ENCODE measurements around the gene ZFAND2B. TPM values are rescaled to one million over a fixed set of nuclear protein-coding genes. Genes with fewer than 3 reads are reported as not detected.

The ZFAND2B gene
- total RNA-seq, 1 donor from 2014 or later, result 52.6 TPM

GRCh38 chr2:219220652-219221402 lies 14.2 kb downstream of the ZFAND2B start:
- no peak for DNase-seq (ENCODE audit: low spot score)

DNA sequence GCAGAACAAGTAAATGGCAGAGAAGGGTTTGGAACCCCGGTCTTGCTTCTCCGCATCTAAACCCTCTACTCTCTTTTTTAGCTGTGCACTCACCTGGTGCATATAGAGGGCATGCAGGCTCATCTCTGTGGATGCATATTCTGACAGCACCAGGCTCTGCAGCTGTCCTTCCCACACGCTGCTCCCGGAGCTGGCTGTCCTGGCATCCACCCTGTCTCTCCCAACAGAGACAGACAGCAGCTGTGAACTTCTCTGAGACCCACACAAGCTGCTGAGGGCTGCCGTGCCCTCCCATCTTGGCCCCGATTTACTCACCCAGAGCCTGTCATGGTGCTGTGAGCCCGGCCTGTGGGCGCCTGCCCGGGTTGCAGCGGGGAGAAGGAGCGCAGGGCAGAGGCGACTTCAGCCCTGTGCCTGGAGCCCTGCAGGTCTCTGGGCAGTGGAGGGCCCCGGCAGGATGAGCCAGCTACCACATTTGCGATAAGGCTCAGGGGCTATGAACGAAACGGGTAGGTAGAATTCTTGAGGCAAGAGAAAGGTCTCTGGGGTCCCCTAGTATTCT lies 15.5 kb downstream of the ZFAND2B start:
- no peak for DNase-seq (ENCODE audit: low spot score)

DNA sequence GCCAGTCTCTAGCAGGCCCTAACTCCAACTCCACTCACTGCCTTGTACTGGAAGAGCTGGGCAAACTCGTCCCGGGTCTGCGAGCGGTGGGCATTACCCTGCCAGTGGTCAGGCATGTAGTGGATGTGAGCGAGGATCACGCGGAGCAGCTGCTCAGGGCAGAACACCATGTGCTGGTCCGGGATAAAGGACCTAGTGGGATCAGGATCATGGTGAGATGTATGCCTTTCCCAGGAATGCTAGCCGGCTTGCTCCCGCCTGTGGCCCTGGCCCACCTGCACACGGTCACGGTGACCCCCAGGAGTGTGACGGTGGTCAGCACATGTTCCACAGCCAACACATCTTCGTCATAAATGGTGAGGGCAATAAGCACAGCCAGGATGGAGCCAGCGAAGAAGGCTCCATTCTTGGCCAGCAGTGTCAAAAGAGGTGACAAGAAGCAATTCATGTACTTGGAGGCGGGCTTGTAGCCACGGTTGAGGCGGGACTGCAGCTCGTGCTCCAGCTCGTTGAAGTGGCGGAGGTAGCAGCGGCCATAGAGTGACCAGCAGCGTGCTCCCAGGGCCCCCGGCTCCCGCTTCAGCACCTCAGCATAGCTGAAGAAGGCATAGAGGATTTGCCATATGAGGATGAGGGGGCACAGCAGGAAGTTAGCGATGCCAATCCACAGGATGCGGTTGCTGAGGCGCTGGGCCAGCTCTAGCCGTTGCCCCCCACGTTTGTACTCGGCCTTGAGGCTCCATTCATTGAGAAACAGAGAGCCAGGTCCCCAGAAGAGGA lies 17.4 kb downstream of the ZFAND2B start:
- no peak for DNase-seq (ENCODE audit: low spot score)

DNA sequence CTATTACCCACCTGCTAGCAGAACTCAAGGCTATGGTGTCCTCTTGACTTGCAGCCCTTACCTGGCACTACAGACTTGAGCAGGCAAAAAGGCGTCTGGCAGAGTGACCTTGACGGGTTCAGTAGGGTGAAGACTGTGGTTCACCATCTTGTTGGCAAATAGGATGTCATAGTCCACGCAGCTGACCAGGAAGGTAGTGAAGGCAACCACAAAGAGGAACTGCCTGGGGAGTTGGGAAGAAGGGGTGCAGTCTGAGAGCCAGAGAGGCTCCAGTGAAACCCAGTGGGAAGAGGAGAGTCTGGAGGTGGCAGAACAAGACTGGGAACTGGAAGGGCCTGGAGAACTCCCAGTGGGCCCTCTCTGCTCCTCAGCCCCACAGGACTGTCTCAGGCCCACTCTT lies 18.8 kb downstream of the ZFAND2B start:
- no peak for DNase-seq (ENCODE audit: low spot score)

GRCh38 chr2:219228041-219228910 lies 21.7 kb downstream of the ZFAND2B start:
- DNase-seq (ENCODE audit: low spot score), result no peak

- DNase-seq (ENCODE audit: low spot score), result no peak
Observed at GRCh38 chr2:219228911-219229304, 22.3 kb downstream of the ZFAND2B start.

DNA sequence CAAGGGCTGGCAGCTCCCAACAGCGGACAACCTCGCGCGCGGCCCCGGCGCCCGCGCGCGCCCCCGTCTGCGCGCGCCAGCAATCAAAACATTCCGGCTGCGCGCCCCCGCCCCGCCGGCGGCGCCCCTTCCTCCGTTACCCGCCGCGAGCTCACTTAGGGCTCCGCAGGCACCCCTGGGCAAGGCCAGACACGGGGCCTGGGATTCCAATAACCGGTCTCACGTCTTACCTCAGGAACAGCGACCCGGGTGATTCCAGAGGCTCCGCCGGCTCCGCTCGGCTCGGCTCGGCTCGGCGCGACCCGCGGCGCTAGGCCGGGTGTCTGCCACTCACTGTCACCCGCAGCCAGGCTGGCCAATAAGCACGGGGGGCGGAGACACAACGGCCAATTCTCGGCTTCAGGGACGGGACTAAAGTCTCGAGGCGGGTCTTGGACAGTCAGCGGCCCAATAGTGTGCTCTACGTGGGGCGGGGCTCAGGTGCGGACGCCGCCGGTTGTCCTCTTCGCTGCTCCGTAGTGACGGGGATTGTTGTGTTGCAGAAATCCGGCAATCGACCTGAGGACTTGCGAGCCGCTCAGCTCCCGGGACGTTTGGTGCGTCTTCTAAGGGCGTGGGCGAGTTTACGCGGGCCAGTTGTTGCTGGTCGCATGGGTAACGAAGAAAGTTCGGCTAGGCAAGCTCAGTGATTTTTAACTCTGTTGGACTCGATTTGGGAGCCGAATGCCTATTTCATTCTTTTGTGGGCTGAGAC lies 22.9 kb downstream of the ZFAND2B start, which contains the start of the genes ANKZF1 and ATG9A:
Gene ANKZF1 (plus strand): TSS at position 502 of the 754 bp plus-strand sequence. CDS start 452 bp downstream, outside the sequence.
Gene ATG9A (minus strand): TSS at position 332 of the 754 bp plus-strand sequence. CDS start 1,612 bp downstream, outside the sequence.
- peak; percentile 99 for DNase-seq (ENCODE audit: low spot score)

GRCh38 chr2:219230059-219230540 lies 23.5 kb downstream of the ZFAND2B start:
- peak; percentile 69 for DNase-seq (ENCODE audit: low spot score)

GRCh38 chr2:219234331-219234730 lies 27.7 kb downstream of the ZFAND2B start:
- no peak for DNase-seq (ENCODE audit: low spot score)

DNA sequence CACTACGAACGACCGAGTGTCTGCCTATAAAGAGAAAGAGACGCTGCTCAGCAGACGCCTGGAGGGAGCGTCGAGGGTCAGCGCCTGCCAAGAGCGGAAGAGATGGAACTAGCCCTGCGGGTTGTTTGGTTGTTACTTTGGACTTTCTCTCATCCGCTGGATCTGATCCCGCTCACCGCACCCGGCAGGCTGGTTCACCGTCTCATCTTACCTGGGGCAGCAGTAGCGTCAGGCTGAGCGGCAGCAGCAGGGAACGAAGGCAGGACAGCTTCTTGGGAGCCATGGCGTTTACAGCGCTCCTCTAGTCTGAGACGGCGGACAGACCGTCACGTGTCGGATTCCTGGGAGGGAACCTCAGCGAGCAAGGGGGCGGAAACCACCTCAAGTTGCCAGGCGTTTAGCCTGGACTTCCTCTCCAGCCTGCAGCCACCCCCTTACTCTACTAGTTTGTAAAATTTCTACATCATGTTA lies 36.7 kb downstream of the ZFAND2B start:
- peak; percentile 57 for DNase-seq (ENCODE audit: low spot score)

DNA sequence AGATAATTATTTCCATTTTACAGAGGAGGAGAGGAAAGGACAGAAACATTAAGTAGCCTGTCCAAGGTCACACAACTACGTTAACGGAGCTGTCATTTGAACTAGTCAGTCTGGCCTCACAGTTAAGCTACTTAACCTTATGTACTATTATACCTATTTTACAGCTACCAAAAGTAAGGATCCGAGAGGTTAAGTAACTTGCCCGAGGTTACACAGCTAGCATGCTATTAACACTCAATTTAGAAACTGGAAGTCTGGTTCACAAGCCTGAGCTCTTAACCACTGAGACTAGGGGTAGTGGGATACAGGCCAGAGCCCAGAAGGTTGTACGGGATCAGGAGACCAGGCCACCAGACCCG lies 38.2 kb downstream of the ZFAND2B start:
- no peak for DNase-seq (ENCODE audit: low spot score)

DNA sequence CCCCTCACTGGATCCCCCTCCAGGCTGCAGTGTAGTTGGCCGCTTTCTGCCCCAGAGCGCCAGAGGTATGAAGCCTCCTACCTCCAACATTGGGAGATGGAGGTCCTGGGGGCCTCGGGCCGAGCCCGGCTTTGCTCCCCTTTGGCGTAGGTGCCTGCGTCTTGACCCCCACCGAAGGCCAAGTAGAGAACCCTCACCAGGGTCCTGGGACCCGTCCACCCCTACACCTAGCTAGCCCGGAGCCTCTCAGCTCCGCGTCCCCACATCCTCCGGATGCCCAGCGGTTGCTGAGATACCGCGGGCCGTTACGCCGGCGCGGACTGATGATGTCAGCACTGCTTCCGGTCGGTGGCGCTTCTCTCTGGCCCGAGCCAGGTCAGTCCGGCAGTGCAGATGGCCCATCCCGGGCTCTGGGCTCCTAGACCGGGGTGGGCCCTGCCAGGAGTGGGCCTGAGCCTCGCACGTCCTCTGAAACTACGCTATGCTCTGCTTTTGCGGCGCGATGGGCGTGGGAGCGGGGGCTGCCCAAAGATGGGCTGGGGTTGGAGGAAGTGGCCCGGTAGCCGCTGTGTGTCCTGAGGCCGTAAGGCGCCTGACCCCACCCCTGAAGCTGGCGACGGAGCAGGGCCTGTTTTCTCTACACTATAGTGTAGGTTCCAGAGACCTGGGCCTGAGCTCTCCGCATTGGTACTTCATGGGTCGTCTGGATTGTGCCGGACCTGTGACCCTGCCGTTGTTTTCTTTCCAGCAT lies 38.7 kb downstream of the ZFAND2B start, which contains the start of the genes GLB1L and STK16:
Gene GLB1L (minus strand): TSS at position 297 of the 751 bp plus-strand sequence. CDS start 1,871 bp downstream, outside the sequence.
Gene STK16 (plus strand): TSS at position 332 of the 751 bp plus-strand sequence. CDS start 521 bp downstream, outside the sequence.
- peak; percentile 96 for DNase-seq (ENCODE audit: low spot score)

GRCh38 chr2:219245899-219246230 lies 39.3 kb downstream of the ZFAND2B start:
- DNase-seq (ENCODE audit: low spot score), result no peak

GRCh38 chr2:219246559-219246958 lies 40.0 kb downstream of the ZFAND2B start:
- no peak for DNase-seq (ENCODE audit: low spot score)

DNA sequence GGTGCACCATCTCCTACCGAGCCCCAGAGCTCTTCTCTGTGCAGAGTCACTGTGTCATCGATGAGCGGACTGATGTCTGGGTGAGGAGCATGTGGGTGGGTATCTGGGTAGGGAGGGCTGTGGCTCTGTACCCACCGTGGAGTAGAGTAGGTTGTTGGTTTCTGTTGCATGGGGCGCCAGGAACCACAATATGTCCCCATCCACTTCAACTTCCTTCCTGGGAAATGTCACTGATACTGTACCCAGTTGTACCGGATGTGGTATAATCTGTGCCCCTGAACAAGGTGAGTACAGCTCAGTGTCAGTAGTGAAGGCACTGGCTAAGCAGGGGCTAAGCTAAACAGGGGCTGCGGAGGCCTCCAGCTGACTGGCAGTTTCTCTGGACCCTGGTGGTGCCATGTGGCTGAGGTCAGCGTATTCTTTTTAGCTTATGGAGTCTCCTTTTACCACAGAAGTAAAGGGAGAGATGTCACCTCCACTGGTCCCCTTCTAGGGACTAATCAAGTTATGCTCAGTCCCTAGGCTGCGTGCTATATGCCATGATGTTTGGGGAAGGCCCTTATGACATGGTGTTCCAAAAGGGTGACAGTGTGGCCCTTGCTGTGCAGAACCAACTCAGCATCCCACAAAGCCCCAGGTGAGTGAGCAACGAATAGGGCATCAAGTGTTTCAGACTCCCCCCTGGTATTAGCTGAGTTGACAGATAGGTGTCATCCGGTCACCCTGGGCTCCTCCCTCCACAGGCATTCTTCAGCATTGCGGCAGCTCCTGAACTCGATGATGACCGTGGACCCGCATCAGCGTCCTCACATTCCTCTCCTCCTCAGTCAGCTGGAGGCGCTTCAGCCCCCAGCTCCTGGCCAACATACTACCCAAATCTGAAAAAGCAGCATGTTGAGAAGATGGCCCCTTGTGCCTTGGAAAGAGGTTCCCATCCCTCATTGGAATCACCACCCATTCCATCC lies 41.4 kb downstream of the ZFAND2B start:
- no peak for DNase-seq (ENCODE audit: low spot score)

GRCh38 chr2:219248845-219249202 lies 42.2 kb downstream of the ZFAND2B start:
- DNase-seq (ENCODE audit: low spot score), result no peak

- DNase-seq (ENCODE audit: low spot score), result peak; percentile 87
Observed at GRCh38 chr2:219249203-219249980, 42.8 kb downstream of the ZFAND2B start.
